AG10803 (cell line): ENCODE measurements around the gene TMEM258.
A peak's percentile ranks its signal among the peaks of the same experiment; 100 is the strongest.

Experiments
- DNase-seq: peaks from one replicate; pipeline ENCODE4 v3.0.0; 2010; ENCODE audit warnings: low read depth
- H3K4me3 ChIP-seq: 2 replicates; pipeline ENCODE4 v1.5.1; 2011; ENCODE audit warnings: mild to moderate bottlenecking, low read length, control low read depth
- CTCF ChIP-seq: conservative IDR thresholded peaks from 2 replicates; pipeline ENCODE4 v1.5.1; 2011; ENCODE audit warnings: mild to moderate bottlenecking, low read length, control low read depth, inconsistent platforms

Gene TMEM258

DNA sequence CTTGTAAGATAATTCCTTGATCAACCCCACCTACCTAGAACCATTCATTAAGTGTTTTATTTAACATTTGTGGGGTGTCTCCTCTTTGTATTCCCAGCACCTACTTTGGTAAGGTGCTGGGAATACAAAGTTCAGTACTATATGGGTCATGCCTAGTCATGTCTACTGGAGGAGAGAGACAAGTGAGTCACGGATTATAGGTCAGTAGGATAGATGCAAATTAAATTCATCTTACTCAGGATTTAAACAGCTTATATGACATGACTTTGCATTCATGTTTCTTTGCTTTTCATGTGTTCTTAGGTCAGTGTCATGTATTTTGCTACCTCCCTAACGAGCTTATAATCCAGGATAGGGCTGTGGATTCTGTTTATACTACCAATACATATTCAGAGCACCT, 27.8 kb upstream of the TMEM258 start:
- no peak for TF ChIP-seq CTCF
- DNase-seq, result peak; percentile 28
- H3K4me3 ChIP-seq, result no peak overlapping the region

- no peak for TF ChIP-seq CTCF
- DNase-seq, result no peak
- peak overlapping the region; percentile 92 for H3K4me3 ChIP-seq
Observed at GRCh38 chr11:61817471-61818202, 25.2 kb upstream of the TMEM258 start.

GRCh38 chr11:61816736-61817455, 24.5 kb upstream of the TMEM258 start, which contains the start of gene FADS1:
TSS of gene FADS1 (minus strand) at chr11:61817003. CDS start at chr11:61816929, 74 bp downstream.
- TF ChIP-seq CTCF, result peak; percentile 52
- peak; percentile 91 for DNase-seq
- H3K4me3 ChIP-seq, result peak within 1 kb of the TSS; percentile 92

DNA sequence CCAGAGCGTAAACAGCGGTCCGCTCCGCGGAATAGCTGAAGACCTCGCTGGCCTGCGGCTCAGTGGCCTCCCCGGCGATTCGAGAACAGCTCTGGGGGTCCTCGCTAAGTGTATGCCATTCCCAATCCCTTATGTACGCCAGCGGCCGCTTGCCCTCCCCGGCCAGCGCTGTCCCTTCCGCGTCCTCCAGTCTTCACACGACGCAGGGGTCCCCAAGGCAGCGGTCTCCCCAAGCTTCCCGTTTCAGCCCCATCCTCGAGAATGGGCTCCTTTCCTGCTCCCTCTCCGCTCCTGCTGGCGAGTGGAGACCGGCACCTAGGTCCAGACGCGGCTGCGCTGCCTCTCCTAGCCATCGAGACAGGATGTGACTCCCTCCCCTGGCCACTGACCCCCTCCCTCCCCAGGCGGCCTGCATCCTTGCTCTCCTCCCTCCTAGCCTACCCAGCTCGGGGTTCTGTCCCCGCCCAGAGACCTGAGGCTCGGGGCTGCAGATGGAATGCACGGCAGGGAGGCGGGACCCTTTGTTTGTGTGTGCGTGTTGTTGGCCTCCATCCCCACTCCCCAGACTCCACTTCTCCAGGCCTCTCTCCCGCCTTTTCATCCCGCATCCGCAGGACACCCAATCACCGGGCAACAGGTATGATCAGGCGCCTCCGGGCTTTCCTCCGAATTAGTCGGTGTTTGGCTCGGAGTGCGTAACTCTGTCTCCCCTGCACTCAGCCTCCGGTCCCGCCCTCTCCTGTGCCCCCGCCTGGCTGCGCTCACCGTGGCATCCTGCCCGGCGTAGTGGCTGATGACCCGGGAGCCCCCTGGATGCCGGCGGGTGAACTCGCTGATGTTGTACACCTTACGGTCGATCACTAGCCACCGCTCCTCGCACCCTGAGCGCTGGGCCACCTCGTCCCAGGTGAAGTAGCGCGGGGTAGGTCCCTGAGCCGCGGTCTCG, 23.7 kb upstream of the TMEM258 start:
- peak overlapping the region; percentile 92 for H3K4me3 ChIP-seq
- no peak; the same call in 1 of the 2 replicates for TF ChIP-seq CTCF
- peak; percentile 56 for DNase-seq

GRCh38 chr11:61814958-61815789, 22.8 kb upstream of the TMEM258 start:
- peak overlapping the region; percentile 92 for H3K4me3 ChIP-seq
- TF ChIP-seq CTCF, result no peak
- peak; percentile 90 for DNase-seq

DNA sequence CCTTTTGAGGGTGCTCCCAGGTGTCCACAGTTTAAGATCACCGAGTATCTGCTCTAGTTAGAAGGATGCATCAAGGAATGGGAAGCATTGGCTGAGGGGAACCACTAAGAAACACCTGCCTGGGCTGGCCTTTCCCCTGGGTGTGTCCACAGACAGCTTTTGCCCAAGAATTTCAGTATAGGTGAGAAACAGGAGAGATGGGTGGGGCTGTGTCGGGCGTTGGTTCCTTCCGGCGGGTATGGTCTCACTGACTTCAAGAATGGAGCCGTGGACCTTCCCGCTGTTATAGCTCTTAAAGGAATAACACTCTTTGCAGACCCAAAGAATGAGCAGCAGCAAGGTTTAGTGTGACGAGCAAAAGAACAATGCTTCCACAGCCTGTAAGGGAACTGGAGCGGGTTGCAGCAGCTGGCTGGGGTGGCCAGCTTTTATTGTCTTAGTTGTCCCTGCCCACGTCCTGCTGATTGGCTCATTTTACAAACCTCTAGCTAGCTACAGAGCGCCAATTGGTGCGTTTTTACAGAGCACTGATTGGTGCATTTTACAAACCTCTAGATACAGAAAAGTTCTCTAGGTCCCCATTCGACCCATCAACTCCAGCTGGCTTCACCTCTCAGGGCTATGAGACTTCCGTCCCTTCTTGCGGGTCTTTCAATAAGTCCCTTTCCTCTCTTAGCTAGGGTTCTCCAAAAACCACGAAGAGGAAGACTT, 22.0 kb upstream of the TMEM258 start:
- DNase-seq, result peak; percentile 18
- TF ChIP-seq CTCF, result no peak
- peak overlapping the region; percentile 92 for H3K4me3 ChIP-seq
